Measurements from ENCODE around the gene PCMT1.

The PCMT1 gene

GRCh38 chr6:149855040-149855654 is 105.6 kb downstream of the PCMT1 start:
- no peak for DNase-seq (ENCODE audit: low read depth)

DNA sequence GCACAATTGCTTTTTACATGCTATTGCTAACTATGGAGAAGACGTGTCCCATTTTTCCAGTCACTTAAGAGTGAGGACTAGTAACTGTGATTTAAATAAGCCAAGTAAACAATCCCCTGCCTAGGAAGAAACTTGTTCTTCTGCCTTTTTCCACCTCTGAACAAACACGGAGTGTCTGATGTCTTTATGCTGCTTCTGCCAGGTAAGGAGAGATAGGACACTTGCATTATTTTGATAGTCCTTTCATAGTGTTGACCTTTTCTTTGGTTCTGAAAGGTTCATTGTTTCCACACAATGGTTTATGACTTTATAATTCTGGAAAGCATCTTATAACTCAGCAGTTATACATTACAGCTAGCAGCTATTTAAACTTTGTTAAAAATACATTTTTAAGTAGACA is 106.2 kb downstream of the PCMT1 start:
- no peak for DNase-seq (ENCODE audit: low read depth)

GRCh38 chr6:149856256-149856994 is 106.9 kb downstream of the PCMT1 start:
- no peak for DNase-seq (ENCODE audit: low read depth)

DNA sequence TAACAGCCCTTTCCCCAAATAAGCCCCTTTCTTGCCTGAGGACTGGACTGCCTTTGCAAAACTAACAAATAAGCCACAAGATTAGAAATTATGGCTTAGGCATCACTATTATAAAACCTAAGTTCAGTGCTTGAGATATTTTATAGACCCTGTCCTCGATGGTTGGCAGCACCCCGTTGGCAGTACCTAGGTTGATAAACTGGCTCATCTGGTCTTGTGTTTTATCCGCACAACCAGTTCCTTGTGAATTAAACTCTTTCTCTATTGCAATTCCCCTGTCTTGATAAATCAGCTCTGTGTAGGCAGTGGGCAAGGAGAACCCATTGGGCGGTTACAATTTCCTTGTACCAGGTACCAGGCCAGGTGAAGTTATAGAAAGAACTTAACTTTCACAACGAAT is 108.0 kb downstream of the PCMT1 start:
- no peak for DNase-seq (ENCODE audit: low read depth)

GRCh38 chr6:149859368-149859767 is 109.8 kb downstream of the PCMT1 start:
- no peak for DNase-seq (ENCODE audit: low read depth)

DNA sequence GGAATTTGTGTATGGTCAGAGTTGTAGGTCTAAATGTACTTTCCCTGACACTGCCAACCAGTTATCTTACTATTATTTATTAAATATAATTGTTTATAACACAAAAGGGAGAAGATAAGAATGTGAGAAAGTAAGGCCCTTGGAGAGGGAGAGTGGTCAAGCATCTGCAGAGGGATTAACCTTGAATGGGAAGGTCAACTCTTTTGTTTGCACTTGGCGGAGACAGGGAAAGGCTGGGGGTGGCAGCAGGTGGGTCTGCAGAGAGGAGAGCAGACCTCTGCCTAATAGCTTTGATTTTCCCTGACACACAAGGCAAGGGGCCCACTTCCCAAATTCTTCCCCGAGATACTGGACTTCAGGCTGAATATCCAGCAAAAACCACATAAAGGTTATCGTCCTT is 110.4 kb downstream of the PCMT1 start:
- no peak for DNase-seq (ENCODE audit: low read depth)

DNA sequence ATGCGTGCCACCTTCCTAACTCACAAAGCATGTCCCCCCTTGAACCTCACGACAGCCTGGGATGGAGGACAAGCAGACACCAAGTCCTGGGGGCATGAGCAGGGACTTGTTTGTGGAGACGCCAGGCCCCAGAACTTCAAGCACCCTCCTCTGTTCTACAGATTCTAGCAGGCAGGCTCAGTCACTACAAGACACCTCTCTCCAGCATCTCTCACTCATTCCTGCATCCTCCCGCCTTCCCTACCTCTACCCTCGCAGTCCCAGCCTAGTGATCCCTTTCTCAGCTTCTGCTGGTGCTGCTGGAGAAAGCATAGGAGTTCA is 110.9 kb downstream of the PCMT1 start:
- no peak for DNase-seq (ENCODE audit: low read depth)

Measured in activated T-cell treated with anti-CD3 and anti-CD28 coated beads for 24 hours (primary cell).